Measurements from ENCODE around the gene RPLP2.

Gene RPLP2

DNA sequence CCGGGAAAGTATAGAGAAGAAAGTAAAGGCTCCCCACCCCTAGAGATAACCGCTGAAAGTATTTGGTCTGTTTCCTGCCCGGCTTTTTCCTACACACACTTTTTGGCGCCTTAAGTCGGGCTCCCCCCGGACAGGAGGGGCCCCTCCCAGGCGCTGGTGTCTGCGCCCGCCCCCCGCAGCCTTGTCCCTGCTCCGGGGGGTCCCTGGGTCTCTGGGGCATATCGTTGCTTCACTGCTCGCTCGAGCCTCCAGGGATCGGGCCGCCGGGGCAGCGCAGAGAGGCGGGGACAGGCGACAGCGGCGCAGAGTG is 17.0 kb downstream of the RPLP2 start:
- DNase-seq = no peak

DNA sequence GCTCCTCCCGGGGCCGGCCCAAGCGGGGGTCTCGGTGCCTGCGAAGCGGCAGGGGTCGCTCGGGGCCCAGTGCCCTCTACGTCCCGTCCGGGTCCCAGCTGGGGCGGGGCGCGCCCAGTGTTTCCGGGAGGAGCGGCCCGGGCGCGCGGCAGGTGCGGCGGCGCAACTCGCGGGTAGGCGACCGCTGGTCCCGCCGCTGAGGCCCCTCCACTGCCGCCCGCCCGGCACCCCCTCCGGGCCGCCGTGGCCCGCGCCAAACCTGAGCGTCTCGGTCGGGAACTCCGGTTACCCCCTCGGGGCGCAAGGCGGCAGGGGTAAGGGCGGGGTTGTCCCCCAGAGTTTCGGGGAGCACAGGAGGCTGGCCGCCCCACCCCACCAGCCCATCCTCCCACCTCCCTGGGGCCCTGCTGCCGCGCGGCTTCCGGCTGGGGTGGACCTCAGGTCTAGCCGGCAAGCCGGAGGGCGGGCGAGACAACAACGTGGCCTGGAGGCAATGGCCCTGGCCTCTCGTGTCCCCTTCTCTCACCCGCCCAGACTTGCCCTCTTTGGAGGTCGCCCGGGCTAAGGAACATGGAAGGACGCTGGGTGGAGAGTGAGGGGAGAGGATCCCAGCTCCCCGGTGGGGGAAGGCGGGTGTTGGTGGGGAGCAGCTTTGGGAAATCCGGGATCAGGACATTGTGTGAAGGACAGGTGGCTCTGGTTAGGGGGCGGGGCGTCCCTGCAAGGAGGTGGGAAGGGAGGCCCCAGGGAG is 17.6 kb downstream of the RPLP2 start:
- DNase-seq = no peak

DNA sequence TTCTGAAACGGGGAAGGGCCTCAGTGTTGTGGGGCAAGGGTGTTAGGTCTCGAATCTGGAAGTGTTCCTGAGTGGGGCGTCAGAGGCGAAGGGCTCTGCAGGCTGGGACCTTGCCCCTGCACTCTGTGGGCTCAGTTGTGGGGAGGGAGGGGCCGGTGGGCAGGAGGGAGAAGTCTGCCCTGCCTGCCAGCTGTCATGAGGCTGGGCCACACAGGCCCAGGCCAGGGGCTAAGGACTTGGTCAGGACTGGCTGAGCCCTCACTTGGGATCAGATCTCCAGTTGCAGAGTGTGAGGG is 18.1 kb downstream of the RPLP2 start, which contains the start of gene CRACR2B:
Gene CRACR2B, plus strand, starts transcription at position 23 of the 296 bp plus-strand sequence. CDS start 689 bp downstream, outside the sequence.
- no peak for DNase-seq

DNA sequence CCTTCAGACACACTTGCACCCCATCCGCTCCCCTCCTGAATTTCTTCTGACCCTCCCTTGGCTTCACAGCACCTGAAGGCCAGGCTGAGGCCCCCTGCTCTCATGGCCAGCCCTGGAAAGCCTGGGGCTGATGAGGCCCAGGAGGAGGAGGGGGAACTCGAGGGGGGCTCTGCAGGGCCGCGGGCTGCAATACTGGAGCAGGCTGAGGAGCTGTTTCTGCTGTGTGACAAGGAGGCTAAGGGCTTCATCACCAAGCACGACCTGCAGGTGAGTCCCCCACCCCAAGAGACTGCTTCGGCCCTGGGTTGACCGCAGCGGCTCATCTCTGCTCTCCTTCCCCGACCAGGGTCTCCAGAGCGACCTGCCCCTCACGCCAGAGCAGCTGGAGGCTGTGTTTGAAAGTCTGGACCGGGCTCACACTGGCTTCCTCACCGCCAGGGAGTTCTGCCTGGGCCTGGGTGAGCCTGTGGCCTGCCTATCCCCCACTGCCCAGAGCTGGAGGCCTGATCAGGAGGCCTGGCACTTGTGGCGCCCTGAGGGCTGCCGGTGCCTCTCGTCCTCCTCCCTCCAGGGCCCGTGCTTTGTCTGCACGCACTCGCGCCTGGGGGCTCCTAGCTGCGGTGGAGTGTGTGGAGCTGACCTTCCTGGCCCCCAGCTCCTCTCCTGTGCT is 18.9 kb downstream of the RPLP2 start:
- DNase-seq = no peak

DNA sequence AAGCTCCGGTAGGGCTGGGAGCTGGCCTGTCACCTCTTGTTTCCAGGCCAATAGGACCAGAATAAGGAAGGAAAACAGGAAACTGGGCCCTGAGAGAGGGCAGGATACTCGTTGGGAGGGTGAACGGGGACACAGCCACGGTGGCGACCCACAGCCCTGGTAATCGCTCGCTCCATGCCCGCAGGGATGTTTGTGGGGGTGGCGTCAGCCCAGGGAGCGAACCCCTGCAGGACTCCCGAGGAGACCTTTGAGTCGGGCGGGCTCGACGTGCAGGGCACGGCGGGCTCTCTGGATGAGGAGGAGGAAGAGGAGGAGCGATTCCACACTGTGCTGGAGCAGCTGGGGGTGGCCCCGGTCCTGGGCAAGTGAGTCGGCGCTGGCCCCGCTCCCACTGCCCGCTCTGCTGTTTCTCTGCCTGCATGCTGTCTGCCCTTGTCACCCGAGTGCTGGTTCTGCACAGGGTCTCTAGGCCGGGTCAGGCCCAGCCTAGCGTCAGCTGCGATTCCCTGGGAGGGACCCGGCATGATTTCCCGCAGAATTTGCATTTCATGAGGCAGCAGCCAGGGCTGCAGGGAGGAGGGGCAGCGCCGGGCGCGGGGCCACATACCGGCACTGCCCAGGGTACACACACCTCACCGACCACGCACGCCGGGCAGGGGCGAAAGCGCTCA is 19.5 kb downstream of the RPLP2 start:
- DNase-seq = no peak

DNA sequence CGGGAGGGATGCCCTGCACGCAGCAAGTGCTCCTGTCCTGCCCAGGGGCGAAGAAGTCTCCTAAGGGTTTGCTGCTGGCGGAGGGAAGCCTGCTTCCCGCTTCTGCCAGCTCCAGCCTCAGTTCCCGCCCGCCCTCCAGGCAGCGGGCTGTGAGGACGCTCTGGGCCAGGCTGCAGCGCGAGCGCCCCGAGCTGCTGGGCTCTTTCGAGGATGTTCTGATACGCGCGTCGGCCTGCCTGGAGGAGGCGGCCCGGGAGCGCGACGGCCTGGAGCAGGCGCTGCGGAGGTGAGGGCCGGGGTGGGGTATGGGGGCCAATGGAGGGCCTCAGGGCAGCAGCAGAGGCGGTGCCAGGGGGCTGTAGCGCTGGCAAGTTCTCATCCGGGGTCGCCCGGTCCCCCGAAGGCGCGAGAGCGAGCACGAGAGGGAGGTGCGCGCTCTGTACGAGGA is 20.1 kb downstream of the RPLP2 start:
- no peak for DNase-seq

DNA sequence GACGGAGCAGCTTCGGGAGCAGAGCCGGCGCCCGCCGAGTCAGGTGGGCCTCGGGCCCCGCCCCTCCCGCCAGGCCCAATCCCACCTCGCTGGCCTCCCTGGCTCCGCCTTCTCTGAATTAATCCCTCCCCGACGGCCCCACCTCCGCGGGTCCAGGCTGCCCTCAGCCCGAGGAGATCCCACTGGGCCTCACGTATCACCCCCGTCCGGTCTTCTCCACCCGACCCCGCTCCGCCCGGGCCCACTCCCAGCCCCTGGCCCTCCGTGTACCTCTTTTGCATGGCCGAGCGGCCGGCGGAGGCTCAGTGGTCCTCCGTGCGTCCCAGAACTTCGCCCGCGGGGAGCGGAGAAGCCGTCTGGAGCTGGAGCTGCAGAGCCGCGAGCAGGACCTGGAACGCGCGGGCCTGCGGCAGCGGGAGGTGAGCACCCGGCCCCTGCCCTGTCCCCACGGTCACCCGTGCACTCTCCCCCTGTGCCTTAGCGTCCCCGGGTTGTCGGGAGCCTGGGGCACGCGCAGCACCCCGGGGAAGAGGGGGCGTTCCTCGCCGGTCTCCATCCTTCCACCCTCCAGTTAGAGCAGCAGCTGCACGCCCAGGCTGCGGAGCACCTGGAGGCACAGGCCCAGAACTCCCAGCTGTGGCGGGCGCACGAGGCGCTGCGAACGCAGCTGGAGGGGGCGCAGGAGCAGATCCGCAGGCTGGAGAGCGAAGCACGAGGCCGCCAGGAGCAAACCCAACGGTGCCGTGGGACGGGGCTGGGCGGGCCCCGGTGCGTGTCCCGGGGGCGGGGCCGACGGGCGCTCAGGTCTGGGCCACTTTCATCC is 20.7 kb downstream of the RPLP2 start:
- DNase-seq = no peak

DNA sequence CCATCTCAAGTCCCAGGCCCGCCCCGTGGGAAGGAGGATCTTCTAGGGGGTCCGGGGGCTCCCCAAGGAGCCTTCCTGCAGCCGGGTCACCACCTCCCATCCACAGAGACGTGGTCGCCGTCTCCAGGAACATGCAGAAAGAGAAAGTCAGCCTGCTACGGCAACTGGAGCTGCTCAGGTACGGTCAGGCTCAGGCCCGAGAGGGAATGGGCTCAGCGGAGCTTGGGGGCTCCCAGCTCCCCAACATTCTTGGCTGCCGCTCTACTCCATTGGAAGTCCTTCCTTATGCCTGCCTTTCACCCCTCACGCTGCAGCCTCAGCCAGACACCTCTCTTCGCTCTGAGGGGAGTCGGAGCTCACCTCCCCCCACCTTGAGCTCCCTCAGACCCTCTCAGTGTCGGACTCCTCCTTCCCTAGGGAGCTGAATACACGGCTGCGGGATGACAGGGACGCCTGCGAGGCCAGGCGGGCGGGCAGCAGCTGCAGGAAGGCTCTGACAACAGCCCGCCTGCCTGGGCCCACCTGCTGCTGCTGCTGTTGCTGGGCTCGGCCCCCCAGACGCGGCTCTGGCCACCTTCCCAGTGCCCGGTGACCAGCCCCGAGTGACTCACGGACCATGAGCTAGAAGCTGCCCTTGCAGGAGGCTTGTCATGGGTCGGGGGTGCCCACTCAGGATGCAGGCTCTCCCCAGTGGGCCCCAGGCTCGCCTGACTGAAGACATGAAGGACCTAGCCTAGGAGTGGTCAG is 21.5 kb downstream of the RPLP2 start:
- DNase-seq = no peak

DNA sequence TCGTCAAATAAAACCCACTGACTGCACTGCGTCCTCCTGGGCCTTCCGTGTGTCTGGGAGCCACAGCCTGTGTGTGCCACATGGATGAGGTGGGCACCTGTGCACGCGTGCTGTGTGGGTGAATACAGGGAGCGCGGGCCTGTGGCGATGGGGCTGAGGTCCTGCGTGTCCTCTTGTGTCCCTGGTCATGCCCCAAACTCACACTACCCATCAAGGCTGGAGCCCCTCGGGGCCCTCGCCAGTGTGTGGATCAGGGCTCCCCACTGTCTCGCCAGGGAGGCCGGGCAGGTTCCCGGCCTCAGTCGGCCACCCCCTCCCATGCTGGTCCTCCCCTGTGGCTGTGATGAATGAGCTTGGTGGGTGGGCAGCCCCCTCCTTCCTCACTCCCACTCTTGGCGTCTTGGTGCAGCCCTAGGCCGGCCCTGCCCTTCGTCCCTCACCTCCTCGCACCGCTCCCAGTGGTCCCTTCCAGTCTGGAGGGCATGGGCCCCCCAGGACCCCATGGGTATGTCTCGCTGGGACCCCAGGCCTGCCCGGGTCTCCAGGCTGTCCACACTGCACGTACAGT is 22.3 kb downstream of the RPLP2 start:
- DNase-seq = no peak

DNA sequence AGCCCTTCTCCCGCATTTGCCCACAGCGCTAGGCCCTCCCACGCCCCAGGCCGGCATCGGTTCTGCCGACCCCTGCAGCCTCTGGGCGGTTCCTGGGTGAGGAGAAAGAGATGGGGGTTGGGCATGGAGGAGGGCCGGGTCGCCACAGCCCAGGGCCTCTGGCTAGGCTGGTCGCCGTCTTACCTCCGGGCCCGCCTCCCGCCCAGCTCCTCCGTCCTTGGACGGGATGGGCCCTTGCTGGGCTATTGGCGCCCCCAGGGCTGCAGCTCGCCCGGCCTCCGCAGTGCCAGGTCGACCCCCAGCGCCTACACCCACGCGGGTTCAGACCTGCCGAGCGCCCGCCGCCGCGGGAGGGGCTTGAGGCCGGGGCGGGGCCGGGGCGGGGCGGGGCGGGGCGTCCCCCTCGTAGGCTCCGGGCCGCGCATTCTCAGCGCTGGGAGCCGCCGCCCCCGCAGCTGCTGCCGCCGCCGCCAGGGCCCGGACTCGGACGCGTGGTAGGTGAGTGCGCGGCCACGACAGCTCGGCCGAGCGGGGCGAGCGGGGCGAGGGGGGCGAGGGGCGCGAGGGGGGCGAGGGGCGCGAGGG is 22.9 kb downstream of the RPLP2 start, which contains the start of gene CD151:
Gene CD151, plus strand, starts transcription at position 424 of the 585 bp plus-strand sequence. CDS start 3,118 bp downstream, outside the sequence.
- no peak for DNase-seq

DNA sequence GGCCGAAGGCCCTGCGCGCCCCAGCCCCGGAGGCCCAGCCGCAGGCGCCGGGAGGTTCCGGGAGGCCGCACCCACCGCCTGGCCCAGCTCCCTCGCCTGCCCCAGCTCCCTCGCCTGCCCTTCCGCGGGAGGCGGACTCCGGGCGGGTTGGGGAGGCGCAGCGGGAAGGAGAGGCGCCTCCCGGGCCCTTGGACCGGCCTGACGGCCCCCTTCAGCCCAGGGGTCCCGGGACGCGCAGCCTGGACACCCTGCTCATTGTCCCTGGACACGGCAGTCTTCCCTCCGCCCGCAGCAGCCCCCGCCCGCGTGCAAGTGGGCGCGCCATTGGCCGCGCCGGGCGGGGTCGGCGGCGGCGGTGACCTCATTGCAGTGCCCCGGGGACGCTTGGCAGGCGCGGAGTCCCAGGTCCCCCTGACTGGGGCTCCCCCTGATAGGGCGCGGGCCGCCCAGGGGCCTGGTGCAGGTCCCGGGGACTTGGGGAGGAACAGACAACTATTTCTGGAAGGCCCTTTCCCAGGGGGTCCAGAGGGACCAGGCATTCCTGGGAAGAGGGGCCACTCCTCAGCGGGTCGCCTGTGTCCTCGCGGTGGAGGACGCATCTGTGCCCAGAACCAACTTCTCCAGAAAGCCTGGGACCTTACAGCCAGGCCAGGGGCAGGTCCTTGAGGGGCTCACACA is 23.5 kb downstream of the RPLP2 start:
- DNase-seq = no peak

DNA sequence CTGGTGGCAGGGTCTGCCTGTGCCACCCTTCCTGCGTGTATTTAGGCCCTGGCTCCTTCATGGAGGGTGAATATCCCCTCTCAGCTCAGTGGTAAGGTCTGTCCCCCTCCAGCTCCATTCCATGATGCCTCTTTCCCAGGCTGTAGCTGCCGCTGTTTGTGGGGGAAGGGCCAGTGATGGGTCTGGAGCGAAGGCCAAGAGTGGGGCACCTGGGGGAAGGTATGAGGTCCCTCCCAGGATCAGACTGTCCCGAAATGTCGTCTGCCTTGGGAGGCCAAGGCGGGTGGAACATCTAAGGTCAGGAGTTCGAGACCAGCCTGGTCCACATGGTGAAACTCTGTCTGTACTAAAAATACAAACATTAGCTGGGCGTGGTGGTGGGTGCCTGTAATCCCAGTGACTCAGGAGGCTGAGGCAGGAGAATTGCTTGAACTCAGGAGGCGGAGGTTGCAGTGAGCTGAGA is 24.1 kb downstream of the RPLP2 start:
- DNase-seq = no peak

DNA sequence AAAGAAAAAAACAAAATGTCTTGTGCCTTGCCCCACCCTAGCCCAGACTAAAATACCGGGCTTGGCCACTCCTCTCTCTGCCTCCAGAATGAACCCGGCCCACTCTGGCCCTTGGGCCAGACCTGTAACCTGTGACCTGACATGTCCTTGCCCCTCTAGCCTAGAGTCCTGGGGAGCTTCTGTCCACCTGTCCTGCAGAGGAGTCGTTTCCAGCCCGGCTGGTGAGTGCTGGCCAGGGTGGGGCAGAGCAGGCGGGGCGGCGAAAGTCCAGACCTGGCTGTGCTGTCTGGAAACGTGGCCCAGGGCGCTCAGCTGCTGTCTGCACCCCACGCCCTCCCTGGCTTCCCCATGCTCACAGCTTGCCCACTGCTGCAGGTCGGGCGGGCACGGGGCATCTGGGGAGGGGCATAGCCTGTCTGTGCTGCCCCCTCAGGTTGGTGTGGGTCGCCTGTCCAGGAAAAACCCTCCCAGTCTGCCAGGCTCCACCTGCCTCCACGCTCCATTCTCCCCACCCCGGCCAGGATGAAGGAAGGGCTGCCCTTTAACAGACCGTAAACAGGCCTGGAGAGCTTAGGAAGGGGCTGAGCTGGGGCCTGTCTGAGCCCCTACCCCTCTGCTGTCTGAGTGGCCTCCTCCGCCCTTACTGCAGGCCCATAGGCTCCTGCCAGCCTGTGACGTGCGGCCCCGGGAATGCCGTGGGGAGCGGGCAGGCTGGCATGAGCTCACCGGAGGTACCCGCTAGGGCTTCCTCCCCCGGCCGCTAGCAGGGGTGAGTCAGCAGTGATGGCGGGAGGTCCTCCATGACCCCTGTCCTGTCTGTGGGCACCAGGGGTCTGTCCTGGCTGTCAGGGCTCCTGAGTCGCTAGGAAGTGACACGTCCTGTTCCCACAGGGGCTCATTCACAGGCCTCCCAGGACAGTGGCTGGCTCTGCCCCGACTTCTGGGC is 24.9 kb downstream of the RPLP2 start:
- DNase-seq = no peak

DNA sequence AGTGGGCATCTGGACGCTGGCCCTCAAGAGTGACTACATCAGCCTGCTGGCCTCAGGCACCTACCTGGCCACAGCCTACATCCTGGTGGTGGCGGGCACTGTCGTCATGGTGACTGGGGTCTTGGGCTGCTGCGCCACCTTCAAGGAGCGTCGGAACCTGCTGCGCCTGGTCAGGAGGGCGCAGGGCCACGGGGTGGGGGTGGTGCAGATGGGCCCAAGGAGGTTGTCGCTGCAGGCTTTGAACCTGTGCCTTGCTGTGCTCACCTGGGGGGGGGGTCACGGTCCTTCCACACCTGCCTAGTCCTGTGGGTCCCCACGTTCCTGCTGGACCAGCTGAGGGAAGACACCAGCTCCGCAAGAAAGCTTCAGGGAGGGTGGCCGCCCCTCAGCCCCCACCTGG is 26.5 kb downstream of the RPLP2 start:
- no peak for DNase-seq

DNA sequence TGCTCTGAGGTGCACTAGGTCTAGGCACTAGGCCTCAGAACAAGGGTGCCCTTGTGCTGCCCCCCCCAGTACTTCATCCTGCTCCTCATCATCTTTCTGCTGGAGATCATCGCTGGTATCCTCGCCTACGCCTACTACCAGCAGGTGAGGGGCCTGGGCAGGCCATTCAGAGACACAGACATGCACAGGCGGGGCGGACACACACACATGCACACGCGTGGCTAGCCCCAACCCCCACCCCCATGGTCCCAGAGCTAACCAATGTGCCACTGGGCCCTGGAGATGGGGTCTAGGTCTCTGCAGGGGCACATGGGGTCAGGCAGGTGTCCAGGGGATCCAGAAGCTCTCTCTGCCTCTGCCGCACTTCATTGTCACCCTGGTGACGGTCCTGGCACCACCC is 26.9 kb downstream of the RPLP2 start:
- DNase-seq = no peak

DNA sequence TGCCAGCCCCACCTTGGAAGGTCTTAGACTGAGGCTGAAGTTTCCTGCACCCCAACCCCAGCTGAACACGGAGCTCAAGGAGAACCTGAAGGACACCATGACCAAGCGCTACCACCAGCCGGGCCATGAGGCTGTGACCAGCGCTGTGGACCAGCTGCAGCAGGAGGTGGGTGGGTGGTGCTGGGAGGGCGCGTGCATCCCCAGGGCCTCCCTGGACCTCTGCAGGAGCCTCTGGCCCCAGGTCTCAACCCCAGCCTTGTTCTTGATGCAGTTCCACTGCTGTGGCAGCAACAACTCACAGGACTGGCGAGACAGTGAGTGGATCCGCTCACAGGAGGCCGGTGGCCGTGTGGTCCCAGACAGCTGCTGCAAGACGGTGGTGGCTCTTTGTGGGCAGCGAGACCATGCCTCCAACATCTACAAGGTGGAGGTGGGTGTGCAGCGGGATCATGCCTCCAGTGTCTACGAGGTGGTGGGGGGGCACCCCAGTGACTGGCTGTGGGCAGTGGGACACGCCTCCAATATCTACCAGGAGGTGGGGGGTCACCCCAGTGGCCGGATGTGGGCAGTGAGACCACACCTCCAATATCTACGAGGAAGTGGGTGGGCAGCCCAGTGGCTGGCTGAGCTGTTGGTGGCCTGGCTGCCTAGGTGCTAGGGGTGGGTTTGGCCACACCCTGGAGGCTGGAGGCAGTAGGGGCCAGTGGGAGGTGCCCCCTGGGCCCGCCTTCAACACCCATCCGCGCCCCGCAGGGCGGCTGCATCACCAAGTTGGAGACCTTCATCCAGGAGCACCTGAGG is 27.6 kb downstream of the RPLP2 start:
- no peak for DNase-seq

DNA sequence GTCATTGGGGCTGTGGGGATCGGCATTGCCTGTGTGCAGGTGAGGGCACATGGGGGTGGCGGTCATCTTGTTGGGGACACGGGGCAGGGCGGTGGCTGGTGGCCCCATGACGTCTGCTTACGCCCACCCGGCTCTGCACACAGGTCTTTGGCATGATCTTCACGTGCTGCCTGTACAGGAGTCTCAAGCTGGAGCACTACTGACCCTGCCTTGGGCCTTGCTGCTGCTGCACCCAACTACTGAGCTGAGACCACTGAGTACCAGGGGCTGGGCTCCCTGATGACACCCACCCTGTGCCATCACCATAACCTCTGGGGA is 28.2 kb downstream of the RPLP2 start:
- DNase-seq = no peak

DNA sequence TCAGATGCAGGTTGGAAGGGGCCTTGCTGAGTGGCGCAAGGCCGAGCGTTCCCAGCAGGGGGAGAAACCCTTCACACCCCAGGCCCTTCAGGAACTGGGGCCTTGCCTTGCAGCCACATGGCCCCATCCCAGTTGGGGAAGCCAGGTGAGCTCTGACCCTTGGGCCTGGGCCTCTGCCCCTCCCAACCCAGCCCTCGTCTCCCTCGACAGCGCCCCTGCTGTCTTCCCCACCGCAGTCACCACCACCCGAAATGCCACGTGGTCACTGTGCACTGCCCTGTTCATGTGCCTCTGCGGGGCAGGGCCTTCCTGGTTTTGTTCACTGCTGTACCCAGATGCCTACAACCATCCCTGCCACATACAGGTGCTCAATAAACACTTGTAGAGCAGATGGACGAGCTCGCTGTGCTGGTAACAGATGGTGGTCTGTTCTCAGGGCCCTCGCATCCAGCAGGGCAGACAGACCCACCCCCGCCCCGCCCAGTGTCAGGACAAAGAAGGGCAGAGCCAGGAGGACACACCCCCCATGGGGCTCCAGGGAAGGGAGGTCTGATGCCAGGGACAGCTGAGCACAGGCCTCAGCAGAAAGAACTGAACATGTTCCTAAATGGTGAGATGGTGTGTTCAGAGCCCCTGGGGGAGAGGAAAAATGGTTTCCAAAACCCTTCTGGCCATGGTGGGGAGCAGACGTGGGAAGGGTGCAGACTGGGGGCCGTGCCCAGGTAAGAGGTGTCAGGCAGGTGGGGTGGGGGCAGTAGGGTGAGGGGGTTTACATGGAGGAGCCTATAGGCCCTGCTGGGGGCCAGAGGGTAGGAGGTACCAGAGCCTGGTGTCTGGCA is 28.9 kb downstream of the RPLP2 start:
- DNase-seq = no peak

Data from NCI-H1436 treated with DMSO at 0.1 percent for 48 hours (cell line).